Uterus (tissue), 2 donors: Measurements from ENCODE around the gene PLA2G2E.

Experiments used
- POLR2A ChIP-seq, 2 donors: fragments of 450-650 bp; IDR thresholded peaks; one replicate each; pipeline ENCODE4 v1.6.1; 2016; ENCODE audit warnings: antibody characterized with exemption in 2 of 2, mild to moderate bottlenecking in 1 of 2, moderate library complexity in 1 of 2
- TF ChIP-seq, protein P1 (sequence below), 4 experiments: fragments of 200-600 bp in 2 of 4; fragments of 450-650 bp in 2 of 4; sonication (generic) in 2 of 4; IDR thresholded peaks; one replicate each; pipeline ENCODE4 v1.5.1; 2016 to 2019; ENCODE audit warnings: antibody characterized with exemption in 4 of 4, mild to moderate bottlenecking in 2 of 4, moderate library complexity in 1 of 4

DNA sequence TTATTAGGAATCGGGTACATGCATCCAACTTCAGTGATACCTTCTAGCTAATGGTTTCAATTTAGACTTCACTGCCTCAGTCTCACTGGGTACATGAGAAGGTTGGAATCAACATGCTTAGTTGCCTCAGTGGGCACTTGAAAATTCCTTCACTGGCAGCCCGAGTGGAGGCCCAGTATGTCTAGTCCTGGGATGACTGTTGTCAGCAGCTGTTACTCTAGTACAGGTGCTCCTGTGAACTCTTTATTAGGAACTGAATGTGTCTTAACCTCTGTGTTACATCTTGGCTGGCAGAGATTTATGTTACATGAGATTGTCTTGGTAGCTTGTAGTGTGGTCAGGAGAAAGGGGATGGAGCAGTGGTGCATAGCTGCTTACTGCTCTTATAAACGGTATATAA, 13.4 kb downstream of the PLA2G2E start:
- TF ChIP-seq, protein P1, sequence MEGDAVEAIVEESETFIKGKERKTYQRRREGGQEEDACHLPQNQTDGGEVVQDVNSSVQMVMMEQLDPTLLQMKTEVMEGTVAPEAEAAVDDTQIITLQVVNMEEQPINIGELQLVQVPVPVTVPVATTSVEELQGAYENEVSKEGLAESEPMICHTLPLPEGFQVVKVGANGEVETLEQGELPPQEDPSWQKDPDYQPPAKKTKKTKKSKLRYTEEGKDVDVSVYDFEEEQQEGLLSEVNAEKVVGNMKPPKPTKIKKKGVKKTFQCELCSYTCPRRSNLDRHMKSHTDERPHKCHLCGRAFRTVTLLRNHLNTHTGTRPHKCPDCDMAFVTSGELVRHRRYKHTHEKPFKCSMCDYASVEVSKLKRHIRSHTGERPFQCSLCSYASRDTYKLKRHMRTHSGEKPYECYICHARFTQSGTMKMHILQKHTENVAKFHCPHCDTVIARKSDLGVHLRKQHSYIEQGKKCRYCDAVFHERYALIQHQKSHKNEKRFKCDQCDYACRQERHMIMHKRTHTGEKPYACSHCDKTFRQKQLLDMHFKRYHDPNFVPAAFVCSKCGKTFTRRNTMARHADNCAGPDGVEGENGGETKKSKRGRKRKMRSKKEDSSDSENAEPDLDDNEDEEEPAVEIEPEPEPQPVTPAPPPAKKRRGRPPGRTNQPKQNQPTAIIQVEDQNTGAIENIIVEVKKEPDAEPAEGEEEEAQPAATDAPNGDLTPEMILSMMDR (IDR thresholded peaks at IDR 0.05): no peak
- TF ChIP-seq POLR2A (IDR thresholded peaks at IDR 0.05): no peak
